Naive thymus-derived CD8-positive, alpha-beta T cell (primary cell): ENCODE measurements around the gene CD83. TPM values are rescaled to one million over a fixed set of nuclear protein-coding genes. Genes with fewer than 3 reads are reported as not detected.
A peak's percentile ranks its signal among the peaks of the same experiment; 100 is the strongest.

ENCODE experiments used
- ATAC-seq, 2 donors: fragments of 150-1000 bp; cut with Tn5 transposase in 1 of 2; sonication (Bioruptor Pico), chemical (Tn5 transposase) in 1 of 2; 1 replicate in 1 of 2; 2 replicates in 1 of 2; pipeline ENCODE4 v1.10.0; 2021; ENCODE audit warnings: mild to moderate bottlenecking in 2 of 2, moderate library complexity in 2 of 2
- POLR2A ChIA-PET: fragments of 350-600 bp; sonication (Branson Sonifier 250); formaldehyde crosslinking; loops from one replicate; lab custom pipeline; 2021; ENCODE audit warnings: antibody characterized with exemption; lab: Charles Lee
- DNase-seq, 10 donors: peaks; one replicate each; pipeline versions ENCODE4 v3.0.0 to v3.0.0-alpha.2; 2020 to 2022
- H3K27ac Mint-ChIP-seq, 10 donors: one replicate each; pipeline ENCODE4 v1.8.0; 2020 to 2022; ENCODE audit warnings: mild to moderate bottlenecking in 10 of 10, mixed read lengths in 10 of 10, moderate library complexity in 4 of 10, inconsistent platforms in 1 of 10
- H3K27me3 Mint-ChIP-seq, 5 donors: one replicate each; pipeline ENCODE4 v1.8.0; 2021 to 2022; ENCODE audit warnings: mixed read lengths in 5 of 5
- H3K36me3 Mint-ChIP-seq, 3 donors: one replicate each; pipeline ENCODE4 v1.8.0; 2020 to 2022; ENCODE audit warnings: mixed read lengths in 3 of 3, mild to moderate bottlenecking in 2 of 3, inconsistent platforms in 1 of 3
- H3K4me1 Mint-ChIP-seq, 4 donors: one replicate each; pipeline ENCODE4 v1.8.0; 2021 to 2022; ENCODE audit warnings: mixed read lengths in 4 of 4
- H3K4me3 Mint-ChIP-seq, 10 donors: one replicate each; pipeline ENCODE4 v1.8.0; 2020 to 2022; ENCODE audit warnings: mild to moderate bottlenecking in 10 of 10, mixed read lengths in 10 of 10, moderate library complexity in 6 of 10, inconsistent platforms in 1 of 10
- H3K9me3 Mint-ChIP-seq, 9 donors: one replicate each; pipeline ENCODE4 v1.8.0; 2020 to 2022; ENCODE audit warnings: mixed read lengths in 9 of 9, mild to moderate bottlenecking in 3 of 9, inconsistent platforms in 1 of 9, moderate library complexity in 1 of 9
- polyA plus RNA-seq, 3 donors: library from polyadenylated mRNA; unstranded; fragments of 300-500 nt; fragmentation: Illumina TruSeq; gene quantifications; one replicate each; pipeline ENCODE4 v1.2.3, GENCODE V29; 2021
- total RNA-seq, 8 experiments: library from RNA in 2 of 8; stranded (reverse) in 2 of 8; gene quantifications; one replicate each; pipeline ENCODE4 v1.2.3 and lab custom pipeline; 2021 to 2026

The CD83 gene
- total and polyA plus RNA-seq, 5 experiments from 2014 or later: 1.6 to 10.4 (median 2.9) TPM

- POLR2A ChIA-PET: no interaction called here
These were observed 36.4 kb upstream of the CD83 start for GRCh38 chr6:14081126-14081525.

GRCh38 chr6:14082771-14083170 lies 34.8 kb upstream of the CD83 start:
- ATAC-seq (no peak), DNase-seq (no peak)
- no peak overlapping the region for H3K27ac Mint-ChIP-seq
- POLR2A ChIA-PET: interaction anchor here (1.5 kb wide), 1 partner anchor 8 kb away, joined by 3 read pairs; no protein-coding TSS in a partner anchor
- peaks cover 0 to 29% (median under 1%) of the 10 kb centered on the region in 4 donors for H3K4me1 Mint-ChIP-seq
- H3K36me3 Mint-ChIP-seq: no peaks in the 10 kb centered on the region
- no peak overlapping the region for H3K4me3 Mint-ChIP-seq
- H3K9me3 Mint-ChIP-seq: no peaks in the 10 kb centered on the region
- H3K27me3 Mint-ChIP-seq: no peaks in the 10 kb centered on the region

More at GRCh38 chr6:14081126-14081525, 36.4 kb upstream of the CD83 start:
- Mint-ChIP-seq H3K27me3 (no peaks in the 10 kb centered on the region), H3K36me3 (no peaks in the 10 kb centered on the region), H3K9me3 (no peaks in the 10 kb centered on the region), H3K4me3 (no peak overlapping the region), H3K4me1 (peaks cover 0 to 34% (median 4%) of the 10 kb centered on the region in 4 donors), H3K27ac (no peak overlapping the region)
- DNase-seq (no peak), ATAC-seq (no peak)

GRCh38 chr6:14083262-14083661 lies 34.3 kb upstream of the CD83 start:
- H3K27me3 Mint-ChIP-seq: no peaks in the 10 kb centered on the region
- no peak for DNase-seq
- no peaks in the 10 kb centered on the region for H3K9me3 Mint-ChIP-seq
- no peak overlapping the region for H3K27ac Mint-ChIP-seq
- no peaks in the 10 kb centered on the region for H3K36me3 Mint-ChIP-seq
- no peak overlapping the region for H3K4me3 Mint-ChIP-seq
- H3K4me1 Mint-ChIP-seq: peaks cover 0 to 28% (median under 1%) of the 10 kb centered on the region in 4 donors
- no peak for ATAC-seq
- POLR2A ChIA-PET: interaction anchor here (1.5 kb wide), 1 partner anchor 9 kb away, joined by 3 read pairs; no protein-coding TSS in a partner anchor

- Mint-ChIP-seq H3K4me1 (peaks cover 0 to 31% (median under 1%) of the 10 kb centered on the region in 4 donors), H3K27me3 (no peaks in the 10 kb centered on the region), H3K9me3 (no peaks in the 10 kb centered on the region), H3K4me3 (no peak overlapping the region), H3K27ac (peak overlapping the region in 1 of 10 donors; percentile 9), H3K36me3 (no peaks in the 10 kb centered on the region)
- POLR2A ChIA-PET: interaction anchor here (1.5 kb wide), 1 partner anchor 9 kb away, joined by 3 read pairs; no protein-coding TSS in a partner anchor
- DNase-seq: no peak
- no peak for ATAC-seq
These were observed 33.8 kb upstream of the CD83 start for GRCh38 chr6:14083751-14084150.

- Mint-ChIP-seq H3K9me3 (no peaks in the 10 kb centered on the region), H3K4me3 (no peak overlapping the region), H3K36me3 (no peaks in the 10 kb centered on the region), H3K4me1 (peaks cover 0 to 32% (median under 1%) of the 10 kb centered on the region in 4 donors), H3K27me3 (no peaks in the 10 kb centered on the region), H3K27ac (no peak overlapping the region)
- POLR2A ChIA-PET: no interaction called here
- ATAC-seq (no peak), DNase-seq (no peak)
These were observed 33.2 kb upstream of the CD83 start for GRCh38 chr6:14084388-14084787.

GRCh38 chr6:14085176-14085787 lies 32.3 kb upstream of the CD83 start:
- peak overlapping the region in 1 of 10 donors; percentile 2 for H3K27ac Mint-ChIP-seq
- ATAC-seq: no peak
- H3K9me3 Mint-ChIP-seq: peaks cover 0 to 2% (median 0%) of the 10 kb centered on the region in 9 donors
- POLR2A ChIA-PET: no interaction called here
- DNase-seq: no peak
- H3K27me3 Mint-ChIP-seq: peaks cover 0 to 1% (median 0%) of the 10 kb centered on the region in 5 donors
- no peak overlapping the region for H3K4me3 Mint-ChIP-seq
- H3K36me3 Mint-ChIP-seq: no peaks in the 10 kb centered on the region
- peaks cover 0 to 34% (median 2%) of the 10 kb centered on the region in 4 donors for H3K4me1 Mint-ChIP-seq

- POLR2A ChIA-PET: no interaction called here
- peaks cover 0 to 2% (median 0%) of the 10 kb centered on the region in 9 donors for H3K9me3 Mint-ChIP-seq
- no peak for ATAC-seq
- H3K36me3 Mint-ChIP-seq: no peaks in the 10 kb centered on the region
- H3K4me3 Mint-ChIP-seq: no peak overlapping the region
- DNase-seq: no peak
- no peak overlapping the region for H3K27ac Mint-ChIP-seq
- peaks cover 0 to 44% (median 2%) of the 10 kb centered on the region in 4 donors for H3K4me1 Mint-ChIP-seq
- peaks cover 0 to 1% (median 0%) of the 10 kb centered on the region in 5 donors for H3K27me3 Mint-ChIP-seq
These were observed 30.9 kb upstream of the CD83 start for GRCh38 chr6:14086701-14087100.

- peak overlapping the region in 1 of 10 donors; percentile 29 for H3K27ac Mint-ChIP-seq
- no peak for ATAC-seq
- POLR2A ChIA-PET: no interaction called here
- H3K36me3 Mint-ChIP-seq: peaks cover 0 to 9% (median 5%) of the 10 kb centered on the region in 3 donors
- peaks cover 0 to 10% (median 2%) of the 10 kb centered on the region in 9 donors for H3K9me3 Mint-ChIP-seq
- peaks cover 0 to 1% (median 0%) of the 10 kb centered on the region in 5 donors for H3K27me3 Mint-ChIP-seq
- no peak overlapping the region for H3K4me3 Mint-ChIP-seq
- no peak for DNase-seq
- H3K4me1 Mint-ChIP-seq: peaks cover 0 to 57% (median 1%) of the 10 kb centered on the region in 4 donors
These were observed 28.9 kb upstream of the CD83 start for GRCh38 chr6:14088600-14089192.

- POLR2A ChIA-PET: no interaction called here
- H3K4me1 Mint-ChIP-seq: peaks cover 0 to 62% (median under 1%) of the 10 kb centered on the region in 4 donors
- no peak for DNase-seq
- H3K36me3 Mint-ChIP-seq: peaks cover 0 to 9% (median 5%) of the 10 kb centered on the region in 3 donors
- H3K27me3 Mint-ChIP-seq: peaks cover 0 to 1% (median 0%) of the 10 kb centered on the region in 5 donors
- ATAC-seq: no peak
- H3K4me3 Mint-ChIP-seq: no peak overlapping the region
- H3K9me3 Mint-ChIP-seq: peaks cover 0 to 10% (median 2%) of the 10 kb centered on the region in 9 donors
- no peak overlapping the region for H3K27ac Mint-ChIP-seq
These were observed 28.3 kb upstream of the CD83 start for GRCh38 chr6:14089224-14089623.

GRCh38 chr6:14091339-14091978 lies 26.1 kb upstream of the CD83 start:
- POLR2A ChIA-PET: interaction anchor here (0.7 to 1.0 kb wide), 2 partner anchors 24 to 36 kb away, joined by 3 to 5 read pairs; no protein-coding TSS in a partner anchor

GRCh38 chr6:14092316-14092715 lies 25.3 kb upstream of the CD83 start:
- ATAC-seq (no peak), DNase-seq (no peak)
- Mint-ChIP-seq H3K27me3 (peaks cover 0 to 1% (median 0%) of the 10 kb centered on the region in 5 donors), H3K27ac (peak overlapping the region in 1 of 10 donors; percentile 82), H3K4me3 (no peak overlapping the region), H3K4me1 (peaks cover 0 to 74% (median under 1%) of the 10 kb centered on the region in 4 donors), H3K36me3 (peaks cover 0 to 9% (median 5%) of the 10 kb centered on the region in 3 donors), H3K9me3 (peaks cover 0 to 10% (median 2%) of the 10 kb centered on the region in 9 donors)
- POLR2A ChIA-PET: interaction anchor here (1.0 kb wide), 1 partner anchor 23 kb away, joined by 3 read pairs; no protein-coding TSS in a partner anchor

More at GRCh38 chr6:14091339-14091978, 26.1 kb upstream of the CD83 start:
- DNase-seq (no peak), ATAC-seq (no peak)
- Mint-ChIP-seq H3K4me1 (peaks cover 0 to 70% (median under 1%) of the 10 kb centered on the region in 4 donors), H3K36me3 (peaks cover 0 to 9% (median 5%) of the 10 kb centered on the region in 3 donors), H3K4me3 (no peak overlapping the region), H3K27me3 (peaks cover 0 to 1% (median 0%) of the 10 kb centered on the region in 5 donors), H3K9me3 (peaks cover 0 to 10% (median 2%) of the 10 kb centered on the region in 9 donors), H3K27ac (peak overlapping the region in 1 of 10 donors; percentile 82)
